ENCODE results near the gene WDR87.
A peak's percentile ranks its signal among the peaks of the same experiment; 100 is the strongest.
"Not testable (repeated sequence)": the region's sequence is repeated elsewhere in the genome, so short reads cannot be mapped to it uniquely, and the experiment has no call there.

Gene WDR87

DNA sequence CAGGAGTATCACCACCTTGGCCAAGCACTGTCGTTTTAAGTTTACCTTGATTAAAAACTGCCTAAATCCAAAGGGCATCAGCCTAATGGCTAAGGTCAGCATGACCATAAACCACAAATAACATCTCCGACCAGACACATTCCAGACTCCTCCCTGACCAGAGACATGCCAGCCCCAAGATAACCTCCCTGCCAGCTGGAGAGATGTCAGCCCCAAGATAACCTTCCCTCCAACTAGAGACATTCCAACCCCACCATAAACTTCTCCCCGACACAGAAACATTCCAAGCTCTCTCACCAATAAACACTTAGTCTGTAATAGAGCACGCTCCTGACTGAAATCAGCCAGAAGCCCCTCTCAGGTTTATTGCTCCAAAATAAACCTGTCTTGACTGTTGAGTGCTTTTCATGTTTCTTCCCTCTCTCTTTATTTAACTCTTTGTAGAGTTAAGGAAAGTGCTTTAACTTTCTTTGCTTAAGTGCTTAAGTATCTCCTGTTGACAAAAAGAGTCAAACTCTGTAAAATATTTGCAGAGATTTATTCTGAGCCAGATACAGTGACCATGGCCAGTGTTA, 36.5 kb downstream of the WDR87 start:
- Histone ChIP-seq H3K4me1 (ENCODE audit: insufficient read depth, low read length) (no peaks in the 10 kb centered on the region), H3K36me3 (ENCODE audit: insufficient read depth, low read length) (no peaks in the 10 kb centered on the region), H3K4me3 (ENCODE audit: low read depth in 1 of 2, low read length in 2 of 2) (no peak overlapping the region), H3K9me3 (ENCODE audit: low read length) (no peaks in the 10 kb centered on the region), H3K9ac (ENCODE audit: low read length) (no peak overlapping the region), H3K27me3 (ENCODE audit: control insufficient read depth in 1 of 2, insufficient read depth in 2 of 2, low read length in 2 of 2) (no peaks in the 10 kb centered on the region), H3K27ac (ENCODE audit: low read depth, low read length) (no peak overlapping the region)

DNA sequence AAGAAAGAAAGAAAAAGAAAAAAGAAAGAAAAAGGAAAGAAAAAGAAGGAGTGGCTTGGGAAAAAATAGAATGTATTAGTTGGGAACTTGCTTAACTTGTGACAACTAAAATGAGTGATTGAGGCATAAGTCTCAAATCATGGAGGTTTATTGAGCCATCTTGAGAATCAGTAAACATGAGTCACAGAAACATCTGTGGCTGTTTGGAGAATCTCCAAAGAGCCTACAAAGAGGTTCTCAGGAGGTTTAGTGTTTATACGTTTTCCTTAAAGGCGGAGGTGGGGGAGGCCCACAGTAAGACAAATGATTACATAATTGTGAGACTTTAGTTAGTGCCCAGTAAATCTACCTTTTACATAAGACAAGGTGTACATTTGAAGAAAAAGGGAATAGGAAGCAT, 38.6 kb downstream of the WDR87 start:
- no peaks in the 10 kb centered on the region for H3K36me3 ChIP-seq (ENCODE audit: insufficient read depth, low read length)
- no peaks in the 10 kb centered on the region for H3K9me3 ChIP-seq (ENCODE audit: low read length)
- H3K27ac ChIP-seq (ENCODE audit: low read depth, low read length), result no peak overlapping the region
- H3K27me3 ChIP-seq (ENCODE audit: control insufficient read depth in 1 of 2, insufficient read depth in 2 of 2, low read length in 2 of 2), result no peaks in the 10 kb centered on the region
- no peak overlapping the region for H3K4me3 ChIP-seq (ENCODE audit: low read depth in 1 of 2, low read length in 2 of 2)
- no peaks in the 10 kb centered on the region for H3K4me1 ChIP-seq (ENCODE audit: insufficient read depth, low read length)
- H3K9ac ChIP-seq (ENCODE audit: low read length), result no peak overlapping the region

DNA sequence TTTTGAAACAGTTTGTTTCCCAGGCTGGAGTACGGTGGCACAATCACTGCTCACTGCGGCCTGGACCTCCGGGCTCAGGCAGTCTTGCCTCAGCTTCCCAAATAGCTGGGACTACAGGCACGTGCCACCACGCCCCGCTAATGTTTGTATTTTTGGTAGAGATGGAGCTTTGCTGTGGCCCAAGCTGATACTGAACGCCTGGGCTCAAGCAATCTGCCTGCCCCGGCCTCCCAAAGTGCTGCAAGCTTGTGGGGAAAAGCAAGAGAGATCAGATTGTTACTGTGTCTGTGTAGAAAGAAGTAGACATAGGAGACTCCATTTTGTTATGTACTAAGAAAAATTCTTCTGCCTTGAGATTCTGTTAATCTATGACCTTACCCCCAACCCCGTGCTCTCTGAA, 40.5 kb downstream of the WDR87 start:
- H3K4me1 ChIP-seq (ENCODE audit: insufficient read depth, low read length); H3K27ac ChIP-seq (ENCODE audit: low read depth, low read length); H3K9ac ChIP-seq (ENCODE audit: low read length); H3K9me3 ChIP-seq (ENCODE audit: low read length); H3K4me3 ChIP-seq (ENCODE audit: low read depth in 1 of 2, low read length in 2 of 2); H3K27me3 ChIP-seq (ENCODE audit: control insufficient read depth in 1 of 2, insufficient read depth in 2 of 2, low read length in 2 of 2); H3K36me3 ChIP-seq (ENCODE audit: insufficient read depth, low read length): not testable (repeated sequence)

DNA sequence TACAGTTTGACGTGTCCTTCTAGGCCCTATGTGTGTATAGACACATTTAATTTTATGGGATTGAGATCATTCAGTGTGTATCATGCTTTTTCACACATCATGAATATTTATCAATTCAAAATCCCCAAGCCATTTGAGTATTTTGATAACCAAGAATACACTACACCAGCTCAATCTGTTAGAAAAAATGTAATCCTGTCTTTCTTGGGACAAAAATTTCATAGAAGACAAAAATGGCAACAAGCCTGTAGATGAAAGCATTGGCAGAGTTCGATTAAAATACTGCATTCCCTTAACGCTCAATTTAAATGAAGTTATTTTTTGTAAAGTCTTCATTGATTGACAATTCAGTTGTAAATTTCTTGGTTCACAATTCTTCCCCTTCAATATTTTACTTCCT, 41.9 kb downstream of the WDR87 start:
- Histone ChIP-seq H3K4me3 (ENCODE audit: low read depth in 1 of 2, low read length in 2 of 2) (no peak overlapping the region), H3K36me3 (ENCODE audit: insufficient read depth, low read length) (no peaks in the 10 kb centered on the region), H3K27ac (ENCODE audit: low read depth, low read length) (no peak overlapping the region), H3K4me1 (ENCODE audit: insufficient read depth, low read length) (no peaks in the 10 kb centered on the region), H3K9ac (ENCODE audit: low read length) (no peak overlapping the region), H3K9me3 (ENCODE audit: low read length) (no peaks in the 10 kb centered on the region), H3K27me3 (ENCODE audit: control insufficient read depth in 1 of 2, insufficient read depth in 2 of 2, low read length in 2 of 2) (no peaks in the 10 kb centered on the region)

DNA sequence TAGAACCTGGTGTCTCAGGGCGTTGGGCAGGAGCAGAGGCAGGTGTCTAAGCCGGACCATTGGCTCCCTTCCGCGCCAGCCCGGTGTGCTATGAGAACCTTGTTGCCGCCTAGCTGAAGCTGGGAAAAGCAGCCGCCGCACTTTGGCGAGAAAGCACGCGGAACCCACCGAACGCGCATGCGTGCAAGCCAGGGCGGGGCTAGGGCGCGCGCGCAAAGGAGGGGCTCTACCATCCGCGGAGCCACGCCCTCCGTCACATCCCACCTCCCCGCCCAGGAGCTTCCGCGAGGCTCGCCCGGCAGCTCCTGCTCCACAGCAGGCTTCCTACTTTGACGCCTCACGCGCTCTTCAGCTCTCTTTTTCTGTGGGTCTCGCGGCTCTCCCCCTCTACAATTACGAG, 51.3 kb downstream of the WDR87 start:
- Histone ChIP-seq H3K27me3 (ENCODE audit: control insufficient read depth in 1 of 2, insufficient read depth in 2 of 2, low read length in 2 of 2) (peaks cover 0 to 15% of the 10 kb centered on the region in 2 donors), H3K27ac (ENCODE audit: low read depth, low read length) (no peak overlapping the region), H3K9ac (ENCODE audit: low read length) (no peak overlapping the region), H3K36me3 (ENCODE audit: insufficient read depth, low read length) (no peaks in the 10 kb centered on the region), H3K9me3 (ENCODE audit: low read length) (no peaks in the 10 kb centered on the region), H3K4me3 (ENCODE audit: low read depth in 1 of 2, low read length in 2 of 2) (peak overlapping the region in 1 of 2 donors; percentile 13), H3K4me1 (ENCODE audit: insufficient read depth, low read length) (no peaks in the 10 kb centered on the region)

GRCh38 chr19:37845932-37846331, 60.5 kb downstream of the WDR87 start:
- Histone ChIP-seq H3K27ac (ENCODE audit: low read depth, low read length) (no peak overlapping the region), H3K4me1 (ENCODE audit: insufficient read depth, low read length) (no peaks in the 10 kb centered on the region), H3K9me3 (ENCODE audit: low read length) (no peaks in the 10 kb centered on the region), H3K4me3 (ENCODE audit: low read depth in 1 of 2, low read length in 2 of 2) (no peak overlapping the region), H3K36me3 (ENCODE audit: insufficient read depth, low read length) (no peaks in the 10 kb centered on the region), H3K27me3 (ENCODE audit: control insufficient read depth in 1 of 2, insufficient read depth in 2 of 2, low read length in 2 of 2) (no peaks in the 10 kb centered on the region), H3K9ac (ENCODE audit: low read length) (no peak overlapping the region)
